COR-L47 (cell line): ENCODE results near the gene B3GAT1.

Experiments used
- DNase-seq: peaks from one replicate; lab custom pipeline; 2025; lab: John Stamatoyannopoulos, UW

B3GAT1 gene

DNA sequence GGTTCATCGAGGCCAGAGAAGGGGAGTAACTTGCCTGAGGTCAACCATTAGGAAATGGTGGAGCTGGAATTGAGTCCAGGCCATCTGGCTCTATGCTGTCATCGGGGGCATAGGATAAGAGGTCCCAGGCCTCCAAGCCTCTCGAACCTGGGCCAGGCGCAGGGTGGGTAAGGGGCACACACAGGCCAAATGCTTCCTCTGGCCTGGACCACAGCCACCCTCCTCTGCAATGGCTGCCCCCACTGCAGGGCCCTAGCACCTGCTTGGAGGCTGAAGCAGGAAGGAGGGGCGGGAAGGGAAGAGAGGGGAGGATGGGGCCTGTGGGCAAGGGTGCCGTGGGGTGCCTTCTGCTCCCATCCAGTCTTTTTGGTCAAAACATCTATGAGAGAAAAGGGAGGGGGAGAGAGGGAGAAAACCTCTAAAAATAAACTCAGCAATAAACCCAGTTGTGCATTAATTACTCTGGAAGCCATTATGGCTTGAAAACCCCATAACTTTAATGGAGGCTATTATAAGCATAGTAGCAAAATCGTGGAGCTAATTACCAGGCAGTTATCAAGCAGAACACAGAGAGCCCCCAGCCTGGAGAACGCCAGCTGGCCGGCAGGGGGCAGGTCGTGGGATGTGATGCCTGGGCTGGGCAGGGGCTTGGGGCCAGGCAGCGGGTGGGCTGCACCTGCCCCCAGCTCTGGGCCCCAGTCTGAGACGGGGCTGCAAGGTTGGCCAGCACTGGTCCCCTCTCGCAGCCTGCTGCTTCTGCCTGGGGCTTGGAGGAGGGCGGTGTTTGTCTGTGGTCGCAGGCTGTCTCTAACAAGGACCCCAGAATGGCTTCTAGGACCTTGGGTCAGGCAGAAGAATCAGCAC, 21.1 kb downstream of the B3GAT1 start:
- peak; percentile 11 for DNase-seq

DNA sequence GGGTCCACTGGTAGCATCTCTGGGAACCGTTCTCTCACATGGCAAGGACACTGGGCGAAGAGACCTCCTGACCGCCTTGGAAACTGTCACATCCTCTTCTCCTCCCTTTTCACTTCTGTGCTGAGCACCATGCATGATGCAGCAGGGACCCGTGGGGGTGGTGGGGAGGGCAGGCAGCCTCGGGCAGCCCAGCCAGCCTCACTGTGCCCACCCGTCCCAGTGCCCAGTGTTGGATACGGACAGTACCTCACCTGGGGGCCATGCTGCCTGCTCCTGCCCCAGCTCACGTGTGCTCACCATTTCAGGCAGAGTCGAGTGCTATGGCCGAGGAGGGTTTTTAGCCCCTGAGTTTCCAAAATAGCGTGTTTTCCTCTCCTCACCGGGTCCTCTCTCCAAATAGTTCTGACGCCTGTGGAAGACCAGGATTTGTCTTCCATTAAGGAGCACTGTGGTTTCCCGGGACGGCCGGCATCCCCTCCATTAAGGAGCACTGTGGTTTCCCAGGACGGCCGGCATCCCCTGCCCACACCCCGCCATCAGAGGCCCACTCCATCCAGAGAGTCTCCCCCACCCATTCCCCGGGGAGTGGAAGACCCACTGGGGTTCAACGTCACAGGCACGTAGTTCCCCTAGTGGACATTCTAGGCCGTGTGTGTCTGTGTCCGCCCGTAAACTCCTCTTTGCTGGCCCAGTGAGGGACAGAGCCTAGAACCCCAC, 22.4 kb downstream of the B3GAT1 start:
- DNase-seq, result no peak

DNA sequence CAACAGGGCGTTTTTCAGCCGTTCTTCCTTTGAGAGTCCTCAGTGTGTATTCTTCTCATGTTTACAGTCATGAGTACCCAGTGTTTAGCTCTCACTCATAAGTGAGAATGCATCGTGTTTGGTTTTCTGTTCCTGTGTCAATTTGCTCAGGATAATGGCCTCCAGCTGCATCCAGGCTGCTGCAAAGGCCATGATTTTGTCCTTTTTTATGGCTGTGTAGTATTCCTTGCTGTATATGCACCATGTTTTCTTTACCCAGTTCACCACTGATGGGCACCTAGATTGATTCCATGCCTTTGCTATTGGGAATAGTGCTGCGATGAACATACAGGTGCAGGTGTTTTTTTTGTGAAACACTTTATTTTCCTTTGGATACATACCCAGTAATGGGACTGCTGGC, 23.5 kb downstream of the B3GAT1 start:
- no peak for DNase-seq

DNA sequence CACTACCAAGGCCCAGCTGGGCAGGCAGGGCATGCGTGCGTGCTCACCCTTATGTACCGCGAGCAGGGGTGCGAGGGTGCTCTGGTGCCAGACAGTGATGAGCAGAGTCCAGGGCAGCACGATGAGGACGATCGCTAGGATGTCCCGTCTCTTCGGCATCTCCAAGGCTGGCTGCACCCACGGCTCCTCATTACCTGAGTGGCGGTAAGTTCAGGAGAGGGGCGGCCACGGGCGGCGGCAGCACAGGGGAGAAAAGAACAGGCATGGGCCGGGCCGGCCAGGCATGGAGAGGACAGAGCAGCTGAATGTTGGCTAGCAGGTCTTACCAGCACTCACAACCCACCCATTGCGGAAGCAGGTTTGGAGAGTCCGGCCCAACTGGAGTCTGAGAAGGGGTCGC, 24.5 kb downstream of the B3GAT1 start:
- DNase-seq, result no peak

DNA sequence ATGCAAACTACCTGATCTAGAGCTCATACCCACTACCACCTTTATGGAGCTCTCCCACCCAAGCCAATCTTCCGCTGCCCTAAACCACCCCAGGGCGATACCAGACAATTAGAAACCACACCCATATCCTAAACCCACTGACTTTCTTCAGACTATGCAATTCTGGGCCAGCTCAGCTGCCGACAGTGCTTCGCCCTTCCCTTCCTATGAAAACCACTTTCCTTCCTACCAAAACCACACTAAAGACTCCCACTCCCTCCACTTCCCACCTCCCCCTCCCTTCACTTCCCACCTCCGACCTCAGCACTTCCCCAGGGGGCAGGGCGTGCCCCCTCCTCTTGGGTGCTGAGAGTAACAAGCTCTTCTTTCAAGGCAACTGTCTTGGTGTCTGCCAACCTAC, 25.1 kb downstream of the B3GAT1 start:
- no peak for DNase-seq

DNA sequence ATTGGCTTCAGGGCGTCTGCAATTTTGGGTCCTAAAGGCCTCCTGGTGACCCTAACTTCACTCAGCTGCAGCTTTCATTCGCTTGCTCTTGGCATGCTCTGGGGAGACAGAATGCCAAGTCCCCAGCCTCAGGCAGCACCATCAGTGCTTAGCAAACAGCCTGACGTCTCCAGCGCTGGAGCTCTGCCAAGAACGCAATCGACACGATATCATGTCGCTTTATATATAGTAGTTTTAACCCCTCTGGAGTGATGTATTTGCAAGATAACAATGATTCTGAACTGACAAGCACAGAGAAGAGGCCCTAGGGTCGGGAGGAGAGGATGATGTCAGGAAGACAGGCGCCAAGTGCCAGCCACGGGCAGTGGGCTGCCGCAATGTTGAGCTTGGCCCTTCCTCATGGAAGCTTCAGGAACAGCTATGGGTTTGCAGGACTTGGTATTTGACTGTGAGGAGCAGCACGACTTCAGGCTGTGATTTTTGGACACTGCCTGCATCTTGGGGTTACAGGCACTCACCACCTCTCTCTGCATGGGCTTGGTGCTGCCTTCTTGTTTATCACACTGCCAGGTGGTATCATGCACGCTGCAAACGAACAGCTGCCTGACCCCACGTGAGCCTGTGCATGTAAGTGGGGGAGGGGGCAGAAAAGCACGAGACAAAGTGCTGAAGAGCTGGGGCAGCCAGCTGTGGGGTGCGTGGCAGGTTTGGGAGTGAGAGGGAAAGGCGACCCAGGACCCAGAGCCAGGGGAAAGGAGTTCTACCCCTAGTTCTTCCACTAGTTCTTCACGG, 26.1 kb downstream of the B3GAT1 start:
- peak; percentile 88 for DNase-seq

DNA sequence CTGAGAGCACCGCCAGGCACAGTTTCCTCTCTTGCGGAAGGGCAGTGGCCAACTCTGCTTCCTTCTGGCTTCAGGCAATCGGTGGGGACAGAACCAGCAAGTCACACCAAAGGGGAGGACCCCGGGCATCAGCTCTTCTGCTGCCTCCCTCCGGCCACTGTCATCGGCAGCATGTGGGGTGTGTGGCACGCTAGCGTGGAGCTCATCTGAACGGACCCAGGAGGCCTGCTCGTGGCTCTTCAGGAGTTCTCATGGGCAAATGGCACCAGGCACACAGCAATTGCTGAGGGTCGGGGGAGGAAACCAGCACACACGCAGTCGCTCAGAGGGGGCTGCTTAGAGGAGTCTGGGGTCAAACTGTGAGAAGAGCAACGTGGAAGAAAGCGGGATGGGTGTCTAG, 26.9 kb downstream of the B3GAT1 start:
- DNase-seq, result no peak

DNA sequence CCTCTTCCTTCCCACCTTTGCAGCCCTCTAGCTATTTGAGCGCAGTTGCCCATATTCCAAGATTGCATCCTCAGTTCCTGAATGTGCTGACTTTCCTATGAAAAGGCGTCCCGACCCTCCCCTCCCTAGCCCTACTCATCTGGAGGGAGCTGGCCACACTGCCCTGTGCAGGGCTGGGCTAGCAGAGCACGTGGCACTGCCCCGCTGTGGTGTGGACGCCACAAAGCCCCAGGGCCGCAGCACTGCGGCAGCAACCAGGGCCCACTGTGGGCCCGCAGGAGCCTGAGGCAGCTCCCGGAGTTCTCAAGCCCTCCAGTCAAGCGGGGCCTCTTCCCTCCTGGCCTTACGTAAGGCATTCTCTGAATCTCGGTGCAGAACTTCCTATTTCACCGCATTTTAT, 27.6 kb downstream of the B3GAT1 start:
- DNase-seq, result no peak

DNA sequence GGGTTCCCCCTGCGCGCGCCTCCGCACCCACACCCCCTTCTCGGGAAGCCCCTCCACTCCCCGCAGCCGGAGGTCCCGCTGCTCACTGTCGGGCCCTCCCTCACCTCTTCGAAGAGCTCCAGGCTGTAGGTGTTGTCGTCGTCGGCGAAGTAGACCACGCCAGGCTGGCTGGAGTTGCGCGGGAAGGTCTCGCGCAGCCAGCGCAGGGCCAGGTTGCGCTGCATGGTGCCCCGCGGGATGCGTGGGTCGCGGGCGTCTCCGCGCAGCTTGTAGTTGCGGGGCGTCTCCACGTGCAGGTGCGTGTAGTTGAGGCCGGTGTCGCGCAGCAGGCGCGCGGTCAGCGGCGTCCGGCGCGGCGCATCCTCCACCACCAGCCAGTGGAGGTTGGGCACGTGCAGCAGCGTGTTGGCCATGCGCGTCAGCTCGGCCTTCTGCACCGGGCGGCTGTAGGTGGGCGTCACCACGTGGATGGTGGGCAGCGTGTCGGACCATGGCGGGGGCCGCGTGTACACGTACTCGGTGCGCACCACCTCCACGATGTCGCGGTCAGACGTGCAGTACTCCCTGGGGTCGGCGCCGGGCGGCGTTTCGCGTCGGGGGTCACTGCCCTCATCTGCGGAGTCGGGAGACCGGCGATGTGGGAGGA, 28.3 kb downstream of the B3GAT1 start:
- DNase-seq, result no peak

DNA sequence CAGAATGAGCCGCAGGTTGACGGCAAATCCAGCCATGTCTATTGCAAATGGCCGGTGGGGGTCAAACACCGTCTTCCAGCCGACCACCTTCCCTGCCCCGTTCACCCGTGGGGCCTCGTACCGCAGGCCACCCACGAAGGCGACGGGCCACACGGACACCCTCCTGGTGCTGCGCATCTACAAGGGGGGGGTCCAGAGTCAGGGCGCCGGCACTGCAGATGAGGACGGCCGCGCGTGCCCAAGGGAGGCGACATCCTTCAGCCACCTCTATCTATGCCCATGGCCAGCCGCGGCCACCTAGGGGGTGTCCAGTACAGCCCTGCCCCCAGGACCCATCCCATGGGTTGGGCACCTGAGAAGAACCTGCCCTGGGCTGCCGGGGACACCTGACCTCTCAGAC, 29.2 kb downstream of the B3GAT1 start:
- no peak for DNase-seq

DNA sequence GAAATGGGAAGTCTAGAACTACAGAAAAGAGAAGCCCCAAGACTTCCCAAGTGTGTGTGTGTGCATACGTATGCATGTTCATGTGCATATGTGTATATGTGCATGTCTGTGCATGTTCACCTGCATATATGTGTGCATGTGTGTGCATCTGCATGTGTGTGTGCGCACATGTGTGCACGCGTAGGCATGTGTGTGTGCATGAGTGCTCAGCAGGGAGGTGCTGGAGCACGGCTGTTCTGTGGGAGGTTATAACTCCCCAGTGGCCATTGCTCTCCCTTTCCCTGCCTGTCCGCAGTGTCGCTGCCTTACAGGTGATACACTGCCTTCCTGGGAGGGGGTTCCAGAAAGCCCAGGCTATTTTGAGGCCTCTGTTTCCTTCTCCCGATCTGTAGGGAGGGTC, 29.8 kb downstream of the B3GAT1 start:
- DNase-seq, result no peak

DNA sequence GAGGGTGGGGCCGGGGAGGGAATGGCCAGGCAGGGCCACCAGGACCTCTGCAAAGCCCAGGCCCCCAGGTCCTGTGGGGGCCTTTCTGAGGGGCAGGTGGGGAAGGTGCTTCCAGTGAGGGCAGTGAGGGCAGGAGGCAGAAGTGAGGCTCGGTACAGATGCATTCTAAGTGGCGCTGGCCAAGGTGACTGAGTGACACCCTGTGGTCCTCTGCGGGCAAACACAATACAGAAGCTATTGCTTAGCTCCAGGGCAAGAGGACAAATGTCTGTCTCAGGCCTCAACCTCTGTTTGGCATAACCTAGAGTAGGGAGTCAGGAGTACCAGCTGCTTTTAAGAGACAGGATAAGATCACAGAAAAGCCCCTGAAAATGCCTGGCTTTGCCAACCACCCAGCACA, 31.3 kb downstream of the B3GAT1 start:
- DNase-seq, result no peak

DNA sequence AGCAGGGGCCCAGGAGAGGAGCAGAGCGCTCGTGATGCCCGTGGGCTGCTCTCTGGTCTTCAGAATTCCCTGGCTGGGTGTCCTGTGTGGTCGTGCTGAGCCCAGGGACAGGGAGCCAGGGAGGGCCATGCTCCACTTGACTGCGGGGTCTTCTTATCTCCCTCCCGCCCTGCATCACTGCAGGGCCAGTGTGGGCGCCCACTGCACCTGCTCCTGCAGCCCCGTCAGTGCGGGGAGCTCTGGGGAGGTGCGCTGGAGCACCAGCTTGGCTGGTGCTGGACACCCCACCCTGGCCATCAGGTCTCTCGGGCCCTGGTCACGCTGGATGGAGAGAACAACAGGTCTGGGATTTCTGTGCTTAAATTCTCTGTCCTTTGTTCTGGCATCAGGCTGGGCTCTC, 31.8 kb downstream of the B3GAT1 start:
- no peak for DNase-seq

DNA sequence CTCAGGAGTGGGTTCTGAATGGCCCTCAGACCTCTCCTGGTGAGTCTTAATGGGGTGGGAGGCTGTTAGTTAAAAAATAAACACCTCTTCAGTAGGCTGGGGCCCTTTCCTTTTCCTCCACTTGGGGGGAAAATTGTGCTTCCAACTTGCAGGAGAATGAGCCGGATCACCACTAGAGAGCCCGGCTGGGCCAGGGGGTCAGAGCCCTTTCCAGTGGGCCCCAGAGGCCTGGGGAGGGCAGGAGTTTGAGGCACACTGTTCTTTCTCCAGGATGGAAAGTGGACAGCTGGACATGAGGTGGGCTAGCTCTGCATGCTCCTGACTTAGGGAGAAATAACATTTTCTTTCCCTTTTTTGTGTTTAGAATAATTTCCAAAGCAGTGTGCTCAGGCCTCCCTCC, 32.8 kb downstream of the B3GAT1 start:
- no peak for DNase-seq

DNA sequence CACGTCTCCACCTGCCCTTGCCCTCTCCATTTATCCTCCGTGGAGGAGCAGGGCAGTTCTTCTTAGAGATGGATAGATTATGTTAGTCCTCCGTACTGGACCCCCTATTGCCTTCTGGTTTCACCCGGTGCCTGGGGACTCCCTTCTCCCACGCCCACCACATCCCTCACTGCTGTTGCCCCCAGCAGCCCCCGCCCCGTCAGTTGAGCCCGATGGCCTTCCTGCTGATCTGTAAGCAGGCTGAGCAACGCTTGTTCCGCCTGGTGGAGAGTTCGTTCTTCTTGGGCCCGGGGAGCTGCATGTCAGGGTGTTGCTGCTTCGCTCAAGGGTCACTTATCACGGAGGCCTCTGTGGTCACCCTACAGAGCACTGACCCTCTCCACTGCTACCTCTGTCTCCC, 34.2 kb downstream of the B3GAT1 start:
- DNase-seq, result no peak

DNA sequence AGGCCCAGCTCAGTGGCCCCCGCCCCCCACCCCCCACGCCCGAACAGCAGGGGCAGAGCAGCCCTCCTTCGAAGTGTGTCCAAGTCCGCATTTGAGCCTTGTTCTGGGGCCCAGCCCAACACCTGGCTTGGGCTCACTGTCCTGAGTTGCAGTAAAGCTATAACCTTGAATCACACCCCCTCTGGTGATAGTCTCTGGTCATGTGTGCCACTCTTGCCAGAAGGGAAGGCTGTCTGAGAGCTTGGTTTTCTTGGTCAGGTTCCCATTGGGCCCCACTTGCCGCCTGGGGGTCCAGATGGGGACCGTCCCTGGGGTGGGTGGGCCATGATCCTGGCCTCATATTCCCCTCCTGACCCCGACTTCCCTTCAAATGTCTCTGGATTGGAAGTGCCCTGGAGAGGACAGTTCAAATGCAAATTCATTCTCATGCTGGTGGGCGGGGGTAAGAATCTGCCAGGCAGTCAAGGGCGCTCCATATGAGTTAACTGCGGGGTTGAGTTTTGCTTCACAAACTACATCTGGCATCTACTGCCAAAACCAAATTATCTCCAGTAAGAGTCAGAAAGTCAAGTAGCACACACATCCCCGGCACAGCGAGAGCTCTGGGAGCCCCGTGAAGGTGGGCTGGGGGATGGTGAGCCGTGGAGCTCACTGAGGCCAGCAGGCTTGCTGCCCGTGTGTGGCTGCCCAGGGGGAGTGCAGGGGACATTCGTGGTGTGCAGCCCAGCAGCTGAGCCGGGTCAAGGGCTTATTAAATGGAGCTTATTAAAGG, 35.7 kb downstream of the B3GAT1 start:
- DNase-seq, result no peak

DNA sequence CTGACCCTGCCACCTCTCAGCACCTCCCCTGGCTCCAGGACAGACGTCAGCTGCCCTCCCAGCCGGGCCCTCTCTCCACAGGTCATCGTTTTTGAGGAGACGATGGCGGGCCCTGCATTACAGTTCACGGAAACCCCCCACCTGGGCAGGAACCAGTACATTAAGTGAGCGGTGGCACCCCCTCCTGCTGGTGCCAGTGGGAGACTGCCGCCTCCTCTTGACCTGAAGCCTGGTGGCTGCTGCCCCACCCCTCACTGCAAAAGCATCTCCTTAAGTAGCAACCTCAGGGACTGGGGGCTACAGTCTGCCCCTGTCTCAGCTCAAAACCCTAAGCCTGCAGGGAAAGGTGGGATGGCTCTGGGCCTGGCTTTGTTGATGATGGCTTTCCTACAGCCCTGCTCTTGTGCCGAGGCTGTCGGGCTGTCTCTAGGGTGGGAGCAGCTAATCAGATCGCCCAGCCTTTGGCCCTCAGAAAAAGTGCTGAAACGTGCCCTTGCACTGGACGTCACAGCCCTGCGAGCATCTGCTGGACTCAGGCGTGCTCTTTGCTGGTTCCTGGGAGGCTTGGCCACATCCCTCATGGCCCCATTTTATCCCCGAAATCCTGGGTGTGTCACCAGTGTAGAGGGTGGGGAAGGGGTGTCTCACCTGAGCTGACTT, 37.0 kb downstream of the B3GAT1 start:
- no peak for DNase-seq

DNA sequence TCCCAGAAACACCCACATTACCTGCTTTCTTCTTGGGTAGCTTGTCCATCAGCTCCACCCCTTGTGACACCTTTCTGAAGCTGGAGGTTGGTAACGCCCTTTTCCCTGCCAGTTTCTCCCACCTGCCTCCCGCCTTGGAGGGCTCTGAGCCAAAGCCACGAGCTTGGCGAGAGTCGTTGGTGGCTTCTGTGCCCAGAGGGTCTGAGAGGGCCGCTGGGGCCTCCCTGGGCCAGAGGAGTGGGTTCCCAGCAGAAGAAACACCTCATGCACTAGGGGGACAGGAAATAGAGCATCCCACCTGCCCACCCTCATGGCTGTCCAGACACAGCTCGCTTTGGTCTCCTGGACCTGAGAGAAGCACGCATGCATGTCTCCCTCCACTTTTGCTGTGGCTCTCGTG, 37.9 kb downstream of the B3GAT1 start:
- DNase-seq, result no peak

DNA sequence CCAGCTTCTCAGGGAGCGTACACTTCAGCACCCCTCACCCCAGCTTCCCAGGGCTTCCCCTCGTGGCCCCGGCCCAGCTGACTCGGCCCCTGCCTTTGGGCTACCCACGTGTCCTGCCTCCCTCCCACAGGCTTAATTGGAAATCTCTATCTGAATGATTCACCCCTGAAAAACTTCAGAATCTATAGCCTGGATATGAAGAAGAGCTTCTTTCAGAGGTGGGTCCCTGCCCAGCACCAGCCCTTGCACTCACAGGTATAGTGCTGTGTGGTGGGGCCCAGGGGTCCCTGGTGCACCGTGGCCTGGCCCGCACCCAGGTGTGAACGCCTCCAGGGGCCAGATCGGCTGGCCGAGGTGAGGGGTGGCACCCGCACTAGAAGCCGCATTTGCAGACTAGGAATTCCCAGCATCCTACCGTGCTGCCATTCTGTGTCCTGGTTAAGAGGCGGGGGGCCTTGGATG, 38.4 kb downstream of the B3GAT1 start:
- DNase-seq, result no peak

DNA sequence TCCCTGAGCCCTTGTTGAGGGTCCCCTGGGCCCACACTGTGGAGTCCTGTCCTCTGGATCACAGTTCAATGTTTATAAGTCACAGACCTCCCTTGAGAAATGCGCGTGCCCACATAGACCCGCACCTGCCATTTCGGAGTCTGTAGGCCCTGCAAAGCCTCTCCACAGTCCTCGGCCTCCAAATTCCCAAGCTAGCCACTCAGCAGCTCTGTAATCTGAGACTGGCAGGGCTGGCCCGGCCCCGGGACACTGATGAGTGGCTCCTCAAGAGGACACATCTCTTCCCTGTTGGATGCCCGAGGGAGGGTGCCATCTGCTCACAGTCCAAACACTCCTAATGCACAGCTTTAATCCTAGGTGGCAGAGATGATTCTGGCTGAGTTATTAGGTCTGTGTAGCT, 39.1 kb downstream of the B3GAT1 start:
- no peak for DNase-seq

DNA sequence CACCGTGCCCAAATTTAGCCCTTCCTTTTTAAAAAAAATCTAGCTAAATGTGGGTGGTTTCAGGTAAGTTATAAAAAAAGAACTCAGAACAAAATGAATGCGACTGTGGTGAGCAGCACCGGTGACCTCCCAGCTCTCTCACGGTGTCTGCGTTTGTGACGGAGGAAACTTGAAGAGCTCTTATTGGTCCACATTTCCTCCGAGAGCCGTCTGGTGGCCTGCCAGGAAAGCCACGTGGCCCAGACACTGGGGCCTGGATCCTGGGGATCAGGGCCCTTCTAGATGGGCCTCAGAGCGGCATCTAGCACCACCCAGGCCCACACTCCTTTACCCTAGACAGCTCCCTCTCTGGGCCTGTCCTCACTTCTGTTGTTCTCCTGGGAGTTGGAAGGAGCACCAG, 39.5 kb downstream of the B3GAT1 start:
- no peak for DNase-seq
